Bronchial epithelial cell (primary cell): Measurements from ENCODE around the gene RBBP8NL. TPM values are rescaled to one million over a fixed set of nuclear protein-coding genes. Genes with fewer than 3 reads are reported as not detected.

ENCODE experiments used
- DNase-seq: peaks from one replicate; pipeline ENCODE4 v3.0.0-alpha.2; 2010; ENCODE audit warnings: low read depth
- FAIRE-seq: peaks from 2 replicates; lab custom pipeline; 2011; peaks lifted over from hg19 to GRCh38; lab: Jason Lieb, UNC
- H3K27me3 ChIP-seq: 2 replicates; pipeline ENCODE4 v1.5.1; 2011; ENCODE audit warnings: low read length; ENCODE audit not compliant: control insufficient read depth, insufficient read depth
- H3K36me3 ChIP-seq: 2 replicates; pipeline ENCODE4 v1.5.1; 2011; ENCODE audit warnings: low read length; ENCODE audit not compliant: control insufficient read depth, insufficient read depth
- H3K4me3 ChIP-seq: 2 replicates; pipeline ENCODE4 v1.5.1; 2011; ENCODE audit warnings: mild to moderate bottlenecking, low read depth, low read length, control low read depth
- total RNA-seq: library from RNA; depleted of rRNA; stranded (reverse); fragments of >200 nt; gene quantifications from 2 replicates; pipeline ENCODE4 v1.2.1, GENCODE V29; 2014
- TF ChIP-seq, protein P1 (sequence below): IDR thresholded peaks from 2 replicates; pipeline ENCODE4 v1.5.1; 2011; ENCODE audit warnings: mild to moderate bottlenecking, moderate library complexity, low read length, control low read depth, inconsistent platforms; ENCODE audit not compliant: insufficient read depth, severe bottlenecking

Gene RBBP8NL
- total RNA-seq, 1 donor from 2014 or later = under 0.01 TPM

- peaks cover 17% of the 10 kb centered on the region for H3K36me3 ChIP-seq
- FAIRE-seq (no peak), DNase-seq (no peak)
- H3K27me3 ChIP-seq = no peaks in the 10 kb centered on the region
- H3K4me3 ChIP-seq = no peak overlapping the region
- TF ChIP-seq, protein P1, sequence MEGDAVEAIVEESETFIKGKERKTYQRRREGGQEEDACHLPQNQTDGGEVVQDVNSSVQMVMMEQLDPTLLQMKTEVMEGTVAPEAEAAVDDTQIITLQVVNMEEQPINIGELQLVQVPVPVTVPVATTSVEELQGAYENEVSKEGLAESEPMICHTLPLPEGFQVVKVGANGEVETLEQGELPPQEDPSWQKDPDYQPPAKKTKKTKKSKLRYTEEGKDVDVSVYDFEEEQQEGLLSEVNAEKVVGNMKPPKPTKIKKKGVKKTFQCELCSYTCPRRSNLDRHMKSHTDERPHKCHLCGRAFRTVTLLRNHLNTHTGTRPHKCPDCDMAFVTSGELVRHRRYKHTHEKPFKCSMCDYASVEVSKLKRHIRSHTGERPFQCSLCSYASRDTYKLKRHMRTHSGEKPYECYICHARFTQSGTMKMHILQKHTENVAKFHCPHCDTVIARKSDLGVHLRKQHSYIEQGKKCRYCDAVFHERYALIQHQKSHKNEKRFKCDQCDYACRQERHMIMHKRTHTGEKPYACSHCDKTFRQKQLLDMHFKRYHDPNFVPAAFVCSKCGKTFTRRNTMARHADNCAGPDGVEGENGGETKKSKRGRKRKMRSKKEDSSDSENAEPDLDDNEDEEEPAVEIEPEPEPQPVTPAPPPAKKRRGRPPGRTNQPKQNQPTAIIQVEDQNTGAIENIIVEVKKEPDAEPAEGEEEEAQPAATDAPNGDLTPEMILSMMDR = no peak
Measured at GRCh38 chr20:62391165-62392076, 35.9 kb downstream of the RBBP8NL start.

GRCh38 chr20:62390317-62391164 lies 36.8 kb downstream of the RBBP8NL start:
- FAIRE-seq (no peak), DNase-seq (no peak)
- H3K36me3 ChIP-seq = peaks cover 17% of the 10 kb centered on the region
- H3K27me3 ChIP-seq = no peaks in the 10 kb centered on the region
- TF ChIP-seq, protein P1 = no peak
- H3K4me3 ChIP-seq = no peak overlapping the region

GRCh38 chr20:62389601-62390087 lies 37.7 kb downstream of the RBBP8NL start:
- Histone ChIP-seq H3K36me3 (peaks cover 17% of the 10 kb centered on the region), H3K27me3 (no peaks in the 10 kb centered on the region), H3K4me3 (no peak overlapping the region)
- DNase-seq (no peak), FAIRE-seq (no peak)
- TF ChIP-seq, protein P1 = no peak

DNA sequence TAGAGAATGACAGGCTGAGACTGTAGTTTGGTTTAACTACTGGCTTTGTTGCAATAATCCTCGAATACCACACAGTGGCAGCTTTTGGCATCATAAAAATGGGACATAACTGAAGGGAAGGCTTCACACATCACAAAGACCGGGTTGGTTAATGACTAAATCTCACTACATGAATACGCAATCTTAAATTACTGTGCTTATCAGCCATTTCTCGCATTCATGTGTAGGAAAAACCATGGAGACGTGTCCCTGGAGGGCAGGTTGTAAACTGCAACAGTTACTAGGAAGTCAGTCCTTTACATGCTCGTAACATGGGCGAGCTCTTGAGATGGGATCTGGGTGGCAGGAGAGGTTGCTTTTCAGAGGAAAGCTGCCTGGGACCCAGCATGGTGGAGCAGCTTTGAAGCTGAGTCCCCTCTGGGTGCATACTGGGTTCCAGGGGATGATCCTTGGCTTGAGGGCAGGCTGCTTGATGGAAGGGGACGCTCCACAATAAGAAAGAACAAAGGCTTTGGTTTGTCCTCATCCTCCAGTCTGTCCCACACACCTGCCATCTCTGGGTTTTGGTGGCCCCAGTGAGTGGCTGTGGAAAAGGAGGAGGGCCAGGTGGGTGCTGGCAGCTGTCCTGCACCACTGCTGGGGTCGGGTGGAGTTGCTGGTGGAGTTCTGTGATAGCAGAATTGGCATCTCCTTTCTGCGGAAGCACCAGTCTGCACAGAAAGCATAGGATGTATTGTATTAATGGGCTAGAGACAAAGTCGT lies 38.3 kb downstream of the RBBP8NL start:
- H3K4me3 ChIP-seq = no peak overlapping the region
- no peak for FAIRE-seq
- peaks cover 17% of the 10 kb centered on the region for H3K36me3 ChIP-seq
- TF ChIP-seq, protein P1 = no peak
- H3K27me3 ChIP-seq = no peaks in the 10 kb centered on the region
- no peak for DNase-seq

- H3K4me3 ChIP-seq = peak overlapping the region; percentile 97
- FAIRE-seq (no peak), DNase-seq (no peak)
- no peaks in the 10 kb centered on the region for H3K27me3 ChIP-seq
- peaks cover 17% of the 10 kb centered on the region for H3K36me3 ChIP-seq
- TF ChIP-seq, protein P1 = no peak
Measured at GRCh38 chr20:62387933-62388635, 39.3 kb downstream of the RBBP8NL start.
